K562 (cell line): ENCODE data around the gene NCOA1. TPM values are rescaled to one million over a fixed set of nuclear protein-coding genes. Genes with fewer than 3 reads are reported as not detected.
A peak's percentile ranks its signal among the peaks of the same experiment; 100 is the strongest.

ENCODE experiments used
- CBX3 ChIP-seq, 2 experiments: IDR thresholded peaks; 1 replicate in 1 of 2; 2 replicates in 1 of 2; pipeline ENCODE4 v1.6.1; 2012; ENCODE audit warnings: inconsistent platforms in 2 of 2, low read length in 2 of 2, borderline replicate concordance in 1 of 2, control low read depth in 1 of 2
- CREM ChIP-seq: IDR thresholded peaks from 2 replicates; pipeline ENCODE4 v1.6.1; 2014; ENCODE audit warnings: antibody characterized with exemption, low read depth
- GATAD2B ChIP-seq: fragments of 450-650 bp; IDR thresholded peaks from 2 replicates; pipeline ENCODE4 v1.6.1; 2017; ENCODE audit warnings: mild to moderate bottlenecking, borderline replicate concordance
- KDM2B ChIP-seq: fragments of 250-450 bp; sonication (Bioruptor Pico); IDR thresholded peaks from 2 replicates; pipeline ENCODE4 v1.8.0; 2021; ENCODE audit warnings: mild to moderate bottlenecking, moderate library complexity
- KDM5B ChIP-seq: fragments of 200-600 bp; sonication (generic); IDR thresholded peaks from 2 replicates; pipeline ENCODE4 v1.6.1; 2012; ENCODE audit warnings: low read depth, mild to moderate bottlenecking, moderate library complexity, low read length, control low read depth, inconsistent platforms; ENCODE audit not compliant: insufficient replicate concordance
- MBD2 ChIP-seq: sonication (generic); IDR thresholded peaks from 2 replicates; pipeline ENCODE4 v1.6.1; 2016; ENCODE audit warnings: low read depth, borderline replicate concordance
- MED1 ChIP-seq: sonication (generic); formaldehyde crosslinking; IDR thresholded peaks from 2 replicates; pipeline ENCODE4 v1.8.1; 2023; ENCODE audit warnings: missing genetic modification reagents, borderline replicate concordance
- MYNN ChIP-seq, 2 experiments: sonication (generic); formaldehyde crosslinking in 1 of 2; IDR thresholded peaks; 2 replicates each; pipeline versions ENCODE4 v1.5.0 to v1.6.1; 2016 to 2020; ENCODE audit warnings: antibody characterized with exemption in 1 of 2, missing genetic modification reagents in 1 of 2
- NELFE ChIP-seq: IDR thresholded peaks from 2 replicates; pipeline ENCODE4 v1.6.1; 2011; ENCODE audit warnings: mild to moderate bottlenecking; ENCODE audit not compliant: insufficient read depth, insufficient read length
- NFE2 ChIP-seq: IDR thresholded peaks from 2 replicates; pipeline ENCODE4 v1.6.1; 2014; ENCODE audit warnings: antibody characterized with exemption, low read depth
- SMAD2 ChIP-seq: fragments of 150-350 bp; IDR thresholded peaks from 2 replicates; pipeline ENCODE4 v1.6.1; 2014; ENCODE audit warnings: low read depth, mild to moderate bottlenecking, low read length
- SRSF1 ChIP-seq: fragments of 200-400 bp; formaldehyde crosslinking; IDR thresholded peaks from 2 replicates; pipeline ENCODE4 v1.6.1; 2017; ENCODE audit warnings: mild to moderate bottlenecking, low read depth, low read length, moderate library complexity
- TAL1 ChIP-seq: fragments of 450-650 bp; IDR thresholded peaks from 2 replicates; pipeline ENCODE4 v1.6.1; 2016; ENCODE audit warnings: mild to moderate bottlenecking
- ZKSCAN1 ChIP-seq: fragments of 150-350 bp; IDR thresholded peaks from 2 replicates; pipeline ENCODE4 v1.6.1; 2016; ENCODE audit warnings: low read depth, low read length
- ZNF224 ChIP-seq: sonication (generic); formaldehyde crosslinking; IDR thresholded peaks from 2 replicates; pipeline ENCODE4 v1.8.0; 2022; ENCODE audit warnings: mild to moderate bottlenecking, missing genetic modification reagents
- ZNF75A ChIP-seq: fragments of 450-650 bp; formaldehyde crosslinking; IDR thresholded peaks from 2 replicates; pipeline ENCODE4 v1.4.0; 2020; ENCODE audit warnings: mild to moderate bottlenecking
- ZNF77 ChIP-seq: fragments of 250-450 bp; sonication (Bioruptor Pico); IDR thresholded peaks from 2 replicates; pipeline ENCODE4 v1.5.0; 2020
- polyA plus RNA-seq, 8 experiments: library from polyadenylated mRNA; depleted of rRNA in 4 of 8; stranded (reverse) in 5 of 8; unstranded in 3 of 8; fragments of >200 nt; fragmentation: Nextera tagmentation in 2 of 8; fragmentation: Illumina TruSeq in 1 of 8; extraction: Ambion mirVana in 2 of 8; extraction: Trizol in 1 of 8; gene quantifications; 2 replicates each; pipeline versions ENCODE4 v1.2.1 to v1.2.3, GENCODE V29; 2011 to 2014; ENCODE audit warnings: inconsistent platforms in 1 of 8, missing spikeins in 1 of 8
- total RNA-seq, 7 experiments: library from RNA; depleted of rRNA in 6 of 7; stranded (reverse); fragments of >200 nt in 6 of 7; fragmentation: Illumina TruSeq in 2 of 7; extraction: Trizol in 2 of 7; gene quantifications; 2 replicates each; pipeline versions ENCODE4 v1.2.1 to v1.2.3, GENCODE V29; 2011 to 2021; ENCODE audit warnings: low replicate concordance in 1 of 7
- TF ChIP-seq, protein P1 (sequence below): fragments of 250-450 bp; sonication (Bioruptor Pico); IDR thresholded peaks from 2 replicates; pipeline ENCODE4 v1.8.0; 2022; ENCODE audit warnings: moderate library complexity, mild to moderate bottlenecking, inconsistent platforms
- TF ChIP-seq, protein P2 (sequence below): fragments of 450-650 bp; IDR thresholded peaks from 2 replicates; pipeline ENCODE4 v1.6.1; 2016
- TF ChIP-seq, protein P3 (sequence below), 2 experiments: fragments of 450-650 bp; IDR thresholded peaks; 2 replicates each; pipeline ENCODE4 v1.6.1; 2016; ENCODE audit warnings: mild to moderate bottlenecking in 2 of 2, borderline replicate concordance in 1 of 2, low read depth in 1 of 2, moderate library complexity in 1 of 2

Gene NCOA1
- total and polyA plus RNA-seq, 9 of the 15 experiments (the other 6 are each of a cell fraction or from before 2014, with no cell fraction given): 4.9 to 25.7 (median 17.0) TPM

DNA sequence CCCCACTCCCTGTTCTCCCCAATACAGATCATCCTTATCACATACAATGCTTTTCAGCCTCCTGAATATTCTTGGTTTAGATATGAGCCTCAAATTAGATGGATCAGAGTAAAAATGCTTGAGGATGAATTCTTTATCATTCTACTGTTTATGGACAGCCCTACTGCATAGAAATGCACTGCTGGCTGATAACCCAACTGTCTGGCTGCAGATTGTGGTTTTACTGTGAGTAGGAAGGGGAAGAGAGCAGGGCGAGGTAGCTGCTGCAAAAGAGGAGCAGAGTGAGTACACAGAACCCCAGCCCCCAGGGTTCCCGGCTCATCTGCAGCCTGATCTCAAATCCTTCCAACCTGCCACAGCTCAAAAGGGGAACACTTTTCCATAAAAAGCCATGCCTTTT lies 29.4 kb upstream of the NCOA1 start (continued):
- TF ChIP-seq, protein P1, sequence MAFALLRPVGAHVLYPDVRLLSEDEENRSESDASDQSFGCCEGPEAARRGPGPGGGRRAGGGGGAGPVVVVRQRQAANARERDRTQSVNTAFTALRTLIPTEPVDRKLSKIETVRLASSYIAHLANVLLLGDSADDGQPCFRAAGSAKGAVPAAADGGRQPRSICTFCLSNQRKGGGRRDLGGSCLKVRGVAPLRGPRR: no peak
- TF ChIP-seq CBX3 (IDR thresholded peaks at IDR 0.05; ENCODE audit: borderline replicate concordance in 1 of 2, low read length in 2 of 2) (peak in 1 of 2 experiments; percentile 67; a peak in 1 of 3 replicates), KDM5B (no peak), CREM (0 out of 2 replicates have a peak, but pooled peaks have one; percentile 48), NELFE (no peak), KDM2B (CRISPR knock-in tag) (no peak), TAL1 (peak; percentile 77), MBD2 (peak; percentile 19; the same call in 1 of the 2 replicates), ZNF77 (no peak), MYNN (IDR thresholded peaks at IDR 0.05) (no peak), MYNN (CRISPR knock-in tag; IDR thresholded peaks at IDR 0.05) (no peak), ZNF224 (CRISPR knock-in tag) (no peak), NFE2 (0 out of 2 replicates have a peak, but pooled peaks have one; percentile 32), ZKSCAN1 (0 out of 2 replicates have a peak, but pooled peaks have one; percentile 11), SMAD2 (no peak), ZNF75A (no peak), MED1 (no peak), GATAD2B (peak; percentile 60; the same call in 1 of the 2 replicates), SRSF1 (no peak)
- TF ChIP-seq, protein P2, sequence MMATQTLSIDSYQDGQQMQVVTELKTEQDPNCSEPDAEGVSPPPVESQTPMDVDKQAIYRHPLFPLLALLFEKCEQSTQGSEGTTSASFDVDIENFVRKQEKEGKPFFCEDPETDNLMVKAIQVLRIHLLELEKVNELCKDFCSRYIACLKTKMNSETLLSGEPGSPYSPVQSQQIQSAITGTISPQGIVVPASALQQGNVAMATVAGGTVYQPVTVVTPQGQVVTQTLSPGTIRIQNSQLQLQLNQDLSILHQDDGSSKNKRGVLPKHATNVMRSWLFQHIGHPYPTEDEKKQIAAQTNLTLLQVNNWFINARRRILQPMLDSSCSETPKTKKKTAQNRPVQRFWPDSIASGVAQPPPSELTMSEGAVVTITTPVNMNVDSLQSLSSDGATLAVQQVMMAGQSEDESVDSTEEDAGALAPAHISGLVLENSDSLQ: 0 out of 2 replicates have a peak, but pooled peaks have one; percentile 21
- TF ChIP-seq, protein P3, sequence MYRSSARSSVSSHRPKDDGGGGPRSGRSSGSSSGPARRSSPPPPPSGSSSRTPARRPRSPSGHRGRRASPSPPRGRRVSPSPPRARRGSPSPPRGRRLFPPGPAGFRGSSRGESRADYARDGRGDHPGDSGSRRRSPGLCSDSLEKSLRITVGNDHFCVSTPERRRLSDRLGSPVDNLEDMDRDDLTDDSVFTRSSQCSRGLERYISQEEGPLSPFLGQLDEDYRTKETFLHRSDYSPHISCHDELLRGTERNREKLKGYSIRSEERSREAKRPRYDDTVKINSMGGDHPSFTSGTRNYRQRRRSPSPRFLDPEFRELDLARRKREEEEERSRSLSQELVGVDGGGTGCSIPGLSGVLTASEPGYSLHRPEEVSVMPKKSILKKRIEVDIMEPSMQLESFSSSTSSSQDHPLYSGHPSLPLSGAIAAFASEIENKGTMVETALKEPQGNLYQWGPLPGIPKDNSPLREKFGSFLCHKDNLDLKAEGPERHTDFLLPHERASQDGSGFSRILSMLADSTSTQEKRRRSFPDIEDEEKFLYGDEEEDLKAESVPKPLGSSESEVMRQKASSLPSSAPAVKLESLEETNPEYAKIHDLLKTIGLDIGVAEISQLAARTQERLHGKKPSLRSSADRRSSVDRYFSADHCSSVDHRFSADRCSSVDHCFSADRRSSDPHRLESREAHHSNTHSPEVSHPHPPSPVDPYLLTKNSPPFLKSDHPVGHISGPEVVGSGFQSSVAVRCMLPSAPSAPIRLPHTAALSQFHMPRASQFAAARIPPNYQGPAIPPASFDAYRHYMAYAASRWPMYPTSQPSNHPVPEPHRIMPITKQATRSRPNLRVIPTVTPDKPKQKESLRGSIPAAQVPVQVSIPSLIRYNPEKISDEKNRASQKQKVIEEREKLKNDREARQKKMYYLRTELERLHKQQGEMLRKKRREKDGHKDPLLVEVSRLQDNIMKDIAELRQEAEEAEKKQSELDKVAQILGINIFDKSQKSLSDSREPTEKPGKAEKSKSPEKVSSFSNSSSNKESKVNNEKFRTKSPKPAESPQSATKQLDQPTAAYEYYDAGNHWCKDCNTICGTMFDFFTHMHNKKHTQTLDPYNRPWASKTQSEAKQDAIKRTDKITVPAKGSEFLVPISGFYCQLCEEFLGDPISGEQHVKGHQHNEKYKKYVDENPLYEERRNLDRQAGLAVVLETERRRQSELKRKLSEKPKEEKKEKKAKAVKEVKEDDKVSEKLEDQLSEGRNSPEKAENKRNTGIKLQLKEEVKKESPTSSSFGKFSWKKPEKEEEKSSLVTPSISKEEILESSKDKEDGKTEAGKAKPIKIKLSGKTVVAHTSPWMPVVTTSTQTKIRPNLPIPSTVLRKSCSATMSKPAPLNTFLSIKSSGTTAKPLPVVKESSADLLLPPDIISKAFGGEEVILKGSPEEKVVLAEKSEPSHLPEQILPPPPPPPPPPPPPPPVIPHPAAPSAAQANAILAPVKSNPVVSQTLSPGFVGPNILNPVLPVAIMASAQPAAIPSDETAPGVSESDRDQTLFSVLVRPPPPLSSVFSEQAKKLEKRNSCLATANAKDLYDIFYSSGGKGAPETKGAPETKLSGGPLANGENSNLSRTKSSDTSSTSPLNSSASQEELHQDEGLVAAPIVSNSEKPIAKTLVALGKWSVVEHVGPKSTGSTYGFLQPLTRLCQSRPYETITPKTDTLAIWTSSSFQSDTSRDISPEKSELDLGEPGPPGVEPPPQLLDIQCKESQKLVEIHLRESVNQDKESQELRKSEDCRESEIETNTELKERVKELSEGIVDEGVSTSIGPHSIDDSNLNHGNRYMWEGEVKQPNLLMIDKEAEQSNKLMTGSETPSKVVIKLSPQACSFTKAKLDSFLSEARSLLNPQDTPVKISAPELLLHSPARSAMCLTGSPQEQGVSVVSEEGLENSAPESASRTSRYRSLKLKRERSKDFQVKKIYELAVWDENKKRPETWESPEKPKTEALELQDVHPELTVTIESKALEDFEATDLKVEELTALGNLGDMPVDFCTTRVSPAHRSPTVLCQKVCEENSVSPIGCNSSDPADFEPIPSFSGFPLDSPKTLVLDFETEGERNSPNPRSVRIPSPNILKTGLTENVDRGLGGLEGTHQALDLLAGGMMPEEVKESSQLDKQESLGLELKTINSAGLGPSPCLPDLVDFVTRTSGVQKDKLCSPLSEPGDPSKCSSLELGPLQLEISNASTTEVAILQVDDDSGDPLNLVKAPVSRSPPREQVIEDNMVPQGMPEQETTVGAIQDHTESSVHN (IDR thresholded peaks at IDR 0.05; ENCODE audit: borderline replicate concordance in 1 of 2, low read depth in 1 of 2): no peak
